ENCODE measurements around the gene STXBP6. TPM values are rescaled to one million over a fixed set of nuclear protein-coding genes. Genes with fewer than 3 reads are reported as not detected.

STXBP6 gene
- total and polyA plus RNA-seq, 2 experiments from 2014 or later: 19.7 to 29.0 TPM

- DNase-seq (ENCODE audit: low spot score): no peak
- Histone ChIP-seq H3K4me2 (no peak overlapping the region), H4K20me1 (replicated peaks; ENCODE audit: insufficient read depth) (no peaks in the 10 kb centered on the region), H3K79me2 (replicated peaks; ENCODE audit: insufficient read depth) (no peaks in the 10 kb centered on the region; the same call in 1 of the 2 replicates), H3K4me1 (ENCODE audit: insufficient read depth) (0 out of 2 replicates have a peak, but pooled peaks cover 10% of the 10 kb centered on the region), H3K4me3 (no peak overlapping the region), H3K27ac (ENCODE audit: low read depth) (no peak overlapping the region), H3K27me3 (ENCODE audit: insufficient read depth) (no peaks in the 10 kb centered on the region), H3K9me2 (ENCODE audit: insufficient read depth) (no peaks in the 10 kb centered on the region), H3F3A (replicated peaks; ENCODE audit: low read depth) (no peaks in the 10 kb centered on the region), H3K36me3 (ENCODE audit: insufficient read depth) (no peaks in the 10 kb centered on the region), H2AFZ (no peak overlapping the region)
- Mint-ChIP-seq H3K9me3 (no peaks in the 10 kb centered on the region), H3K27me3 (ENCODE audit: insufficient read depth, low read depth, poor library complexity) (no peaks in the 10 kb centered on the region), H3K36me3 (ENCODE audit: low read depth) (no peaks in the 10 kb centered on the region), H3K4me3 (no peak overlapping the region), H3K4me1 (peaks cover 13% of the 10 kb centered on the region; the same call in 2 of the 3 replicates), H3K27ac (no peak overlapping the region)
- TF ChIP-seq CTCF (conservative IDR thresholded peaks at IDR 0.05; ENCODE audit: low read depth in 2 of 2) (no peak), EZH2 (IDR thresholded peaks at IDR 0.05; ENCODE audit: low read depth, unreplicated experiment) (no peak), CREB1 (CRISPR knock-in tag; IDR thresholded peaks at IDR 0.05; ENCODE audit: low read depth) (no peak), ZNF331 (CRISPR knock-in tag; IDR thresholded peaks at IDR 0.05; ENCODE audit: low read depth) (no peak), STAT1 (IDR thresholded peaks at IDR 0.05; ENCODE audit: unreplicated experiment) (no peak), POLR2AphosphoS5 (IDR thresholded peaks at IDR 0.05; ENCODE audit: low read depth) (no peak), EZH2phosphoT487 (IDR thresholded peaks at IDR 0.05; ENCODE audit: unreplicated experiment) (no peak), ZNF114 (CRISPR knock-in tag; IDR thresholded peaks at IDR 0.05) (no peak), ZNF462 (CRISPR knock-in tag; IDR thresholded peaks at IDR 0.05) (no peak), REST (IDR thresholded peaks at IDR 0.05; ENCODE audit: unreplicated experiment) (no peak), JUNB (IDR thresholded peaks at IDR 0.05; ENCODE audit: unreplicated experiment) (no peak)
- ATAC-seq: no peak
These were observed 89.1 kb downstream of the STXBP6 start for GRCh38 chr14:24960816-24961215.

Measured in GM23338 (cell line).